RWPE2 (cell line): Measurements from ENCODE around the gene CTSS.

Source experiments
- ATAC-seq: fragments of 200-7000 bp; cut with Tn5 transposase; 3 replicates; pipeline ENCODE4 v1.9.1; 2021; ENCODE audit warnings: low read depth
- DNase-seq: peaks from one replicate; pipeline ENCODE4 v3.0.0-alpha.2; 2020; ENCODE audit warnings: low spot score
- H3K27ac ChIP-seq: fragments of 450-650 bp; 2 replicates; pipeline ENCODE4 v1.5.1; 2017; ENCODE audit warnings: mild to moderate bottlenecking; ENCODE audit not compliant: poor library complexity, severe bottlenecking
- H3K27me3 ChIP-seq: fragments of 250-450 bp; sonication (Bioruptor Pico); 2 replicates; pipeline ENCODE4 v1.5.1; 2021; ENCODE audit warnings: mild to moderate bottlenecking, moderate library complexity; ENCODE audit not compliant: insufficient read depth, poor library complexity, severe bottlenecking
- H3K36me3 ChIP-seq: fragments of 250-450 bp; sonication (Bioruptor Pico); 2 replicates; pipeline ENCODE4 v1.5.1; 2020; ENCODE audit warnings: low read depth, mild to moderate bottlenecking, moderate library complexity
- H3K4me1 ChIP-seq: fragments of 250-450 bp; sonication (Bioruptor Pico); 2 replicates; pipeline ENCODE4 v1.5.1; 2021; ENCODE audit warnings: mild to moderate bottlenecking, moderate library complexity; ENCODE audit not compliant: insufficient read depth, poor library complexity, severe bottlenecking
- H3K4me3 ChIP-seq: fragments of 250-450 bp; sonication (Bioruptor Pico); 2 replicates; pipeline ENCODE4 v1.5.1; 2021; ENCODE audit warnings: mild to moderate bottlenecking, moderate library complexity; ENCODE audit not compliant: severe bottlenecking
- H3K9me3 ChIP-seq: fragments of 250-450 bp; sonication (Bioruptor Pico); 2 replicates; pipeline ENCODE4 v1.5.1; 2021; ENCODE audit warnings: mild to moderate bottlenecking, moderate library complexity; ENCODE audit not compliant: severe bottlenecking
- CTCF ChIP-seq: fragments of 450-650 bp; IDR thresholded peaks from one replicate; pipeline ENCODE4 v1.5.1; 2017; ENCODE audit warnings: mild to moderate bottlenecking, moderate library complexity; ENCODE audit not compliant: poor library complexity, severe bottlenecking

CTSS gene

GRCh38 chr1:150683914-150684313 lies 81.7 kb downstream of the CTSS start:
- Histone ChIP-seq H3K27me3 (no peaks in the 10 kb centered on the region), H3K9me3 (no peaks in the 10 kb centered on the region), H3K4me1 (no peaks in the 10 kb centered on the region), H3K4me3 (no peak overlapping the region), H3K27ac (no peak overlapping the region), H3K36me3 (peaks cover 70% of the 10 kb centered on the region)
- no peak for TF ChIP-seq CTCF
- no peak for DNase-seq
- ATAC-seq: no peak
